GM18867 (cell line): Measurements from ENCODE around the gene BICDL2.

Experiments used
- ATAC-seq: cut with Tn5 transposase; IDR thresholded peaks from one replicate; pipeline ENCODE4 v1.9.1; 2021; ENCODE audit warnings: mild to moderate bottlenecking, moderate library complexity; ENCODE audit not compliant: unreplicated experiment

BICDL2 gene

GRCh38 chr16:3050487-3050886, 13.7 kb upstream of the BICDL2 start:
- no peak for ATAC-seq

GRCh38 chr16:3049921-3050481, 13.3 kb upstream of the BICDL2 start:
- no peak for ATAC-seq

- no peak for ATAC-seq
Observed at GRCh38 chr16:3047387-3047720, 10.6 kb upstream of the BICDL2 start.

GRCh38 chr16:3046641-3047386, 10.1 kb upstream of the BICDL2 start:
- ATAC-seq = no peak

- no peak for ATAC-seq
Observed at GRCh38 chr16:3045758-3046640, 9.3 kb upstream of the BICDL2 start, which contains the start of gene MMP25. Gene MMP25, plus strand, starts transcription at chr16:3046561. Its CDS starts 357 bp downstream, at chr16:3046918.

GRCh38 chr16:3044708-3045107, 8.0 kb upstream of the BICDL2 start:
- ATAC-seq = no peak

GRCh38 chr16:3042376-3042775, 5.6 kb upstream of the BICDL2 start:
- no peak for ATAC-seq

GRCh38 chr16:3038896-3039295, 2.2 kb upstream of the BICDL2 start:
- ATAC-seq = no peak

- no peak for ATAC-seq
Observed at GRCh38 chr16:3038256-3038655, 1.5 kb upstream of the BICDL2 start.

GRCh38 chr16:3035972-3036725, 595 bp downstream of the BICDL2 start:
- no peak for ATAC-seq

- ATAC-seq = no peak
Observed at GRCh38 chr16:3035289-3035971, 1.3 kb downstream of the BICDL2 start.

GRCh38 chr16:3032624-3033023, 4.1 kb downstream of the BICDL2 start:
- no peak for ATAC-seq

- ATAC-seq = no peak
Observed at GRCh38 chr16:3030222-3031212, 6.2 kb downstream of the BICDL2 start.

GRCh38 chr16:3029491-3030221, 7.1 kb downstream of the BICDL2 start:
- no peak for ATAC-seq

- ATAC-seq = no peak
Observed at GRCh38 chr16:3028716-3029319, 7.9 kb downstream of the BICDL2 start.

- no peak for ATAC-seq
Observed at GRCh38 chr16:3027983-3028715, 8.6 kb downstream of the BICDL2 start.

GRCh38 chr16:3027489-3027795, 9.3 kb downstream of the BICDL2 start:
- ATAC-seq = no peak
